GM23248 (cell line): Measurements from ENCODE around the gene RNF11.

ENCODE experiments used
- EZH2 ChIP-seq: fragments of 200-600 bp; sonication (generic); IDR thresholded peaks from 2 replicates; pipeline ENCODE4 v1.6.1; 2018; ENCODE audit warnings: antibody characterized with exemption, mild to moderate bottlenecking; ENCODE audit not compliant: insufficient read depth, poor library complexity, severe bottlenecking
- EZH2phosphoT487 ChIP-seq: fragments of 200-600 bp; sonication (generic); IDR thresholded peaks from 2 replicates; pipeline ENCODE4 v1.6.1; 2018; ENCODE audit warnings: antibody characterized with exemption, moderate library complexity, mild to moderate bottlenecking, low read depth; ENCODE audit not compliant: insufficient read depth

- no peak for TF ChIP-seq EZH2phosphoT487
- no peak for TF ChIP-seq EZH2
These were observed 4.2 kb upstream of the RNF11 start for GRCh38 chr1:51231896-51232295.
